K562 (cell line): ENCODE measurements around the gene AQR. TPM values are rescaled to one million over a fixed set of nuclear protein-coding genes. Genes with fewer than 3 reads are reported as not detected.

Experiments
- ATAC-seq: fragments of 200-7000 bp; cut with Tn5 transposase; 3 replicates; pipeline ENCODE4 v1.9.1; 2020; ENCODE audit warnings: moderate library complexity
- BruUV-seq: library from RNA; stranded (reverse); fragments of 400-500 nt; replicated peaks from 2 replicates; lab custom pipeline; 2021; lab: Mats Ljungman, UMichigan
- CTCF ChIA-PET: fragments of 300-600 bp; formaldehyde crosslinking; extraction: SDS; loops from one replicate; lab custom pipeline; 2021; ENCODE audit warnings: low intra/inter-chr PET ratio; lab: Yijun Ruan, JAX
- POLR2A ChIA-PET: fragments of 300-600, 350-650 bp; sonication (Branson Sonifier 250); formaldehyde crosslinking; extraction: SDS; loops from one replicate; lab custom pipeline; 2021; ENCODE audit warnings: antibody characterized with exemption, inconsistent platforms; lab: Yijun Ruan, JAX
- DNase-seq, 4 experiments: peaks; one replicate each; pipeline versions ENCODE4 v3.0.0 to v3.0.0-alpha.2; 2011 to 2018; ENCODE audit warnings: low spot score in 3 of 4, mixed read lengths in 3 of 4; ENCODE audit errors: extremely low read depth in 1 of 4
- FAIRE-seq: peaks from 2 replicates; lab custom pipeline; 2011; peaks lifted over from hg19 to GRCh38; lab: Jason Lieb, UNC
- H2AFZ ChIP-seq: 2 replicates; pipeline ENCODE4 v1.6.0; 2011; ENCODE audit warnings: low read depth, low read length, control low read depth, inconsistent platforms
- H3K27ac ChIP-seq: fragments of 200-600 bp; 3 replicates; pipeline ENCODE4 v1.8.0; 2011; ENCODE audit warnings: low read depth, mild to moderate bottlenecking, control low read depth, inconsistent platforms, low read length, moderate library complexity, mixed read lengths; ENCODE audit errors: extremely low read depth
- H3K27me3 ChIP-seq, 2 experiments: fragments of 300-600 bp in 1 of 2; 2 replicates in 1 of 2; 3 replicates in 1 of 2; pipeline versions ENCODE4 v1.6.0 to v1.8.0; 2011; ENCODE audit warnings: inconsistent platforms in 2 of 2, low read length in 2 of 2, mild to moderate bottlenecking in 1 of 2, mixed read lengths in 1 of 2, moderate library complexity in 1 of 2; ENCODE audit not compliant: control insufficient read depth in 2 of 2, insufficient read depth in 2 of 2
- H3K36me3 ChIP-seq: fragments of 300-600 bp; 3 replicates; pipeline ENCODE4 v1.8.0; 2011; ENCODE audit warnings: mild to moderate bottlenecking, low read length, inconsistent platforms; ENCODE audit not compliant: control insufficient read depth, insufficient read depth
- H3K4me1 ChIP-seq, 2 experiments: fragments of 200-600 bp in 1 of 2; replicated peaks in 1 of 2; 2 replicates in 1 of 2; 3 replicates in 1 of 2; pipeline versions ENCODE4 v1.5.1 to v1.8.0; 2011; ENCODE audit warnings: inconsistent platforms in 2 of 2, low read length in 2 of 2, mild to moderate bottlenecking in 1 of 2, mixed read lengths in 1 of 2, moderate library complexity in 1 of 2; ENCODE audit not compliant: control insufficient read depth in 2 of 2, insufficient read depth in 2 of 2
- H3K4me2 ChIP-seq: 2 replicates; pipeline ENCODE4 v1.6.1; 2011; ENCODE audit warnings: low read length, control low read depth, inconsistent platforms, mixed read lengths; ENCODE audit not compliant: insufficient read depth
- H3K4me3 ChIP-seq: fragments of 200-600 bp; sonication (generic), shearing (Covaris generic); 2 replicates; pipeline ENCODE4 v1.5.1; 2016; ENCODE audit warnings: control low read depth, inconsistent platforms
- H3K79me2 ChIP-seq: fragments of 200-600 bp; 3 replicates; pipeline ENCODE4 v1.8.0; 2011; ENCODE audit warnings: low read length, inconsistent platforms; ENCODE audit not compliant: control insufficient read depth, insufficient read depth
- H3K9ac ChIP-seq, 2 experiments: 2 replicates each; pipeline versions ENCODE4 v1.6.0 to v1.6.1; 2011; ENCODE audit warnings: low read depth in 2 of 2, low read length in 2 of 2, control low read depth in 1 of 2, inconsistent platforms in 1 of 2, mild to moderate bottlenecking in 1 of 2, mixed read lengths in 1 of 2; ENCODE audit not compliant: insufficient read depth in 1 of 2
- H3K9me1 ChIP-seq: one replicate; pipeline ENCODE4 v1.6.0; 2011; ENCODE audit warnings: inconsistent platforms, mild to moderate bottlenecking, low read length, moderate library complexity; ENCODE audit not compliant: control insufficient read depth, insufficient read depth
- H3K9me3 ChIP-seq: replicated peaks from 2 replicates; pipeline ENCODE4 v1.5.1; 2011; ENCODE audit warnings: low read depth, low read length, inconsistent platforms; ENCODE audit not compliant: control insufficient read depth, insufficient read depth
- H4K20me1 ChIP-seq: replicated peaks from 2 replicates; pipeline ENCODE4 v1.6.1; 2011; ENCODE audit warnings: low read length, inconsistent platforms, mixed read lengths; ENCODE audit not compliant: control insufficient read depth, insufficient read depth
- CEBPG ChIP-seq, 3 experiments: fragments of 200-800 bp in 1 of 3; sonication (Bioruptor generic) in 1 of 3; sonication (generic) in 1 of 3; formaldehyde crosslinking in 1 of 3; IDR thresholded peaks in 2 of 3; conservative IDR thresholded peaks in 1 of 3; 2 replicates each; pipeline versions ENCODE4 v1.6.1 to v1.8.0; 2016 to 2022; ENCODE audit warnings: missing compliant biosample characterization in 2 of 3, missing genetic modification characterization in 2 of 3, mild to moderate bottlenecking in 1 of 3, missing genetic modification reagents in 1 of 3
- NFIC ChIP-seq: fragments of 450-650 bp; IDR thresholded peaks from 2 replicates; pipeline ENCODE4 v1.6.1; 2017; ENCODE audit warnings: mild to moderate bottlenecking, inconsistent platforms
- WGBS: fragments of 100-300 bp; shearing (Covaris generic); methylation state at CpG from one replicate; pipeline ENCODE4 v1.1.6; 2016; ENCODE audit warnings: low coverage, mixed read lengths; ENCODE audit not compliant: insufficient coverage; ENCODE audit errors: missing lambda C conversion rate; 5-methylcytosine and 5-hydroxymethylcytosine counted together
- in situ Hi-C: fragments of 300-500 bp; cut with MboI; formaldehyde crosslinking; loops from 4 replicates; pipeline ENCODE4 v1.15.0; 2018; ENCODE audit warnings: inconsistent platforms, mixed read lengths
- intact Hi-C: fragments of 100-400 bp; cut with micrococcal nuclease; formaldehyde crosslinking; loops from 2 replicates; pipeline ENCODE4 v1.14.2; 2022
- polyA plus RNA-seq, 8 experiments: library from polyadenylated mRNA; depleted of rRNA in 4 of 8; stranded (reverse) in 5 of 8; unstranded in 3 of 8; fragments of >200 nt; fragmentation: Nextera tagmentation in 2 of 8; fragmentation: Illumina TruSeq in 1 of 8; extraction: Ambion mirVana in 2 of 8; extraction: Trizol in 1 of 8; gene quantifications; 2 replicates each; pipeline versions ENCODE4 v1.2.1 to v1.2.3, GENCODE V29; 2011 to 2014; ENCODE audit warnings: inconsistent platforms in 1 of 8, missing spikeins in 1 of 8
- total RNA-seq, 7 experiments: library from RNA; depleted of rRNA in 6 of 7; stranded (reverse); fragments of >200 nt in 6 of 7; fragmentation: Illumina TruSeq in 2 of 7; extraction: Trizol in 2 of 7; gene quantifications; 2 replicates each; pipeline versions ENCODE4 v1.2.1 to v1.2.3, GENCODE V29; 2011 to 2021; ENCODE audit warnings: low replicate concordance in 1 of 7
- TF ChIP-seq, protein P1 (sequence below): sonication (generic); formaldehyde crosslinking; IDR thresholded peaks from 2 replicates; pipeline ENCODE4 v1.8.1; 2022; ENCODE audit warnings: missing genetic modification reagents

The AQR gene
- total and polyA plus RNA-seq, 9 of the 15 experiments (the other 6 are each of a cell fraction or from before 2014, with no cell fraction given): 22.0 to 62.9 (median 39.3) TPM

- POLR2A ChIA-PET: interaction anchor here (1.1 to 2.3 kb wide), 3 partner anchors 9 to 15 kb away, joined by 3 to 16 read pairs (median 4); partner anchors contain the start of gene AQR
- BruUV-seq: no TSS peak
Observed at GRCh38 chr15:34984889-34985630, 15.5 kb upstream of the AQR start.

More at GRCh38 chr15:34984889-34985630, 15.5 kb upstream of the AQR start:
- H3K9me3 ChIP-seq: no peaks in the 10 kb centered on the region
- H3K4me3 ChIP-seq: peak overlapping the region; percentile 0; the same call in 1 of the 2 replicates
- intact Hi-C loops: loop anchor here (5.0 to 10.0 kb wide), 3 partner anchors 80 to 562 kb away; partner anchors contain the start of gene DPH6
- ATAC-seq (no peak), FAIRE-seq (no peak), DNase-seq (peak in 1 of 4 experiments; percentile 39)
- peaks cover 59% of the 10 kb centered on the region for H3K36me3 ChIP-seq
- in situ Hi-C loops: no loop called here
- CTCF ChIA-PET: no interaction called here
- H3K4me1 ChIP-seq: peaks cover 0 to 6% of the 10 kb centered on the region in 2 experiments; a peak in 4 of 5 replicates
- no peaks in the 10 kb centered on the region for H3K9me1 ChIP-seq
- H3K9ac ChIP-seq: 0 out of 4 replicates have a peak overlapping the region, but pooled peaks of 1 of the 2 experiments have one; percentile 13
- TF ChIP-seq CEBPG (CRISPR knock-in tag; IDR thresholded peaks at IDR 0.05) (no peak), CEBPG (tag; conservative IDR thresholded peaks at IDR 0.05 in 1 of 2, IDR thresholded peaks at IDR 0.05 in 1 of 2) (0 out of 4 replicates have a peak, but pooled peaks of 1 of the 2 experiments have one; percentile 7), NFIC (peak; percentile 82)
- TF ChIP-seq, protein P1, sequence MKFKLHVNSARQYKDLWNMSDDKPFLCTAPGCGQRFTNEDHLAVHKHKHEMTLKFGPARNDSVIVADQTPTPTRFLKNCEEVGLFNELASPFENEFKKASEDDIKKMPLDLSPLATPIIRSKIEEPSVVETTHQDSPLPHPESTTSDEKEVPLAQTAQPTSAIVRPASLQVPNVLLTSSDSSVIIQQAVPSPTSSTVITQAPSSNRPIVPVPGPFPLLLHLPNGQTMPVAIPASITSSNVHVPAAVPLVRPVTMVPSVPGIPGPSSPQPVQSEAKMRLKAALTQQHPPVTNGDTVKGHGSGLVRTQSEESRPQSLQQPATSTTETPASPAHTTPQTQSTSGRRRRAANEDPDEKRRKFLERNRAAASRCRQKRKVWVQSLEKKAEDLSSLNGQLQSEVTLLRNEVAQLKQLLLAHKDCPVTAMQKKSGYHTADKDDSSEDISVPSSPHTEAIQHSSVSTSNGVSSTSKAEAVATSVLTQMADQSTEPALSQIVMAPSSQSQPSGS (CRISPR knock-in tag): no peak
- no peak overlapping the region for H3K27ac ChIP-seq
- no peak overlapping the region for H2AFZ ChIP-seq
- H3K79me2 ChIP-seq: peaks cover 57% of the 10 kb centered on the region
- H3K4me2 ChIP-seq: peak overlapping the region; percentile 35; the same call in 1 of the 2 replicates
- no peaks in the 10 kb centered on the region for H3K27me3 ChIP-seq
- WGBS: 80% methylated on average over 9 of the region's 9 CpGs
- peaks cover 9% of the 10 kb centered on the region; the same call in 1 of the 2 replicates for H4K20me1 ChIP-seq
